Nephron (organoid): ENCODE data around the gene DIS3L2.

ENCODE experiments used
- H3K27ac Mint-ChIP-seq, 3 experiments: 2 replicates each; pipeline ENCODE4 v1.8.0; 2020; ENCODE audit warnings: mixed read lengths in 3 of 3, mild to moderate bottlenecking in 2 of 3, moderate library complexity in 1 of 3
- H3K27me3 Mint-ChIP-seq: 2 replicates; pipeline ENCODE4 v1.8.0; 2021; ENCODE audit warnings: low read depth, mild to moderate bottlenecking, moderate library complexity, mixed read lengths
- H3K36me3 Mint-ChIP-seq: 2 replicates; pipeline ENCODE4 v1.8.0; 2020; ENCODE audit warnings: low read depth, mixed read lengths
- H3K4me1 Mint-ChIP-seq: 2 replicates; pipeline ENCODE4 v1.8.0; 2020; ENCODE audit warnings: mixed read lengths
- H3K4me3 Mint-ChIP-seq, 3 experiments: 2 replicates each; pipeline ENCODE4 v1.8.0; 2020; ENCODE audit warnings: mild to moderate bottlenecking in 3 of 3, mixed read lengths in 3 of 3, moderate library complexity in 2 of 3
- H3K9me3 Mint-ChIP-seq: 2 replicates; pipeline ENCODE4 v1.8.0; 2020; ENCODE audit warnings: mixed read lengths
- TF ChIP-seq, protein P1 (sequence below), 3 experiments: fragments of 200-600 bp; sonication (generic); IDR thresholded peaks; one replicate each; pipeline ENCODE4 v1.5.0; 2021; ENCODE audit warnings: antibody characterized with exemption in 3 of 3; ENCODE audit not compliant: unreplicated experiment in 3 of 3

DIS3L2 gene

DNA sequence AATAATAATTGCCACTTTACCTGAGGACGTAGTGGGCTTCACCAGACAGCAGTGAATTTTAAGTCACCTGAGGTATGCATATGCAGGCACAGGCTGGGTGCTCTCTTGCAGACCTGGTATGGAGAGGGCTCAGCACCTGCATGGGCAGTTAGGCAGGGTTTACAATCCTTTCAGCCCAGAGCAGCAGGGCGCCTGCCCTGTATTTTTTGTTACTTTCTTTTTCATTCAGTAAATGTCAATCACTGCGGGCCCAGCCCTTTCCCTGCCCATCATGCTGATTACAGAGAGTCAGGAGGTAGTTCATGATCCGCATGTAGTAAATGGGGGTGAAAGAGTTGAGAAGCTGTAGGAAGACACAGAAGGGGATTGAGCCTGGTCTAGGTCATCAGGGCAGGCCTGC lies 270.0 kb downstream of the DIS3L2 start:
- Mint-ChIP-seq H3K36me3 (no peaks in the 10 kb centered on the region), H3K27ac (no peak overlapping the region), H3K27me3 (no peaks in the 10 kb centered on the region), H3K9me3 (no peaks in the 10 kb centered on the region), H3K4me1 (peaks cover 23% of the 10 kb centered on the region), H3K4me3 (no peak overlapping the region)
- TF ChIP-seq, protein P1, sequence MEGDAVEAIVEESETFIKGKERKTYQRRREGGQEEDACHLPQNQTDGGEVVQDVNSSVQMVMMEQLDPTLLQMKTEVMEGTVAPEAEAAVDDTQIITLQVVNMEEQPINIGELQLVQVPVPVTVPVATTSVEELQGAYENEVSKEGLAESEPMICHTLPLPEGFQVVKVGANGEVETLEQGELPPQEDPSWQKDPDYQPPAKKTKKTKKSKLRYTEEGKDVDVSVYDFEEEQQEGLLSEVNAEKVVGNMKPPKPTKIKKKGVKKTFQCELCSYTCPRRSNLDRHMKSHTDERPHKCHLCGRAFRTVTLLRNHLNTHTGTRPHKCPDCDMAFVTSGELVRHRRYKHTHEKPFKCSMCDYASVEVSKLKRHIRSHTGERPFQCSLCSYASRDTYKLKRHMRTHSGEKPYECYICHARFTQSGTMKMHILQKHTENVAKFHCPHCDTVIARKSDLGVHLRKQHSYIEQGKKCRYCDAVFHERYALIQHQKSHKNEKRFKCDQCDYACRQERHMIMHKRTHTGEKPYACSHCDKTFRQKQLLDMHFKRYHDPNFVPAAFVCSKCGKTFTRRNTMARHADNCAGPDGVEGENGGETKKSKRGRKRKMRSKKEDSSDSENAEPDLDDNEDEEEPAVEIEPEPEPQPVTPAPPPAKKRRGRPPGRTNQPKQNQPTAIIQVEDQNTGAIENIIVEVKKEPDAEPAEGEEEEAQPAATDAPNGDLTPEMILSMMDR (IDR thresholded peaks at IDR 0.05; ENCODE audit: unreplicated experiment in 3 of 3), result no peak

DNA sequence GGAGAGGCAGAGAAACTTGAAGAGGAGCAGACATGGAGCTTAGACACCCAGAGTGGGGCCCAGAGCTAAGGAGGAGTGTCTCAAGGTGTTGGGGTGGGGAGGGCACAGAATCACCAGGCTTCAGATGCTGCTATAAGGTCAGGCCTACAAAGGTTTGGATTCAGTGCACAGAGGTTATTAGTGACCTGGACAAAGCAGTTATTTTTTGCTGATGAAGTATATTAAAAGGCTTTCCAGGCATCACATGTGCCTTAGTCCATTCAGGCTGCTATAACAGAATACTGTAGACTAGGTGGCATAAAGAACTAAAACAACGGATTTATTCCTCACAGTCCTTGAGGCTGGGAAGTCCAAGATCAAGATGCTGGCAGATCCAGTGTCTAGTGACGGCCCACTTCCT lies 271.4 kb downstream of the DIS3L2 start:
- no peaks in the 10 kb centered on the region for H3K36me3 Mint-ChIP-seq

DNA sequence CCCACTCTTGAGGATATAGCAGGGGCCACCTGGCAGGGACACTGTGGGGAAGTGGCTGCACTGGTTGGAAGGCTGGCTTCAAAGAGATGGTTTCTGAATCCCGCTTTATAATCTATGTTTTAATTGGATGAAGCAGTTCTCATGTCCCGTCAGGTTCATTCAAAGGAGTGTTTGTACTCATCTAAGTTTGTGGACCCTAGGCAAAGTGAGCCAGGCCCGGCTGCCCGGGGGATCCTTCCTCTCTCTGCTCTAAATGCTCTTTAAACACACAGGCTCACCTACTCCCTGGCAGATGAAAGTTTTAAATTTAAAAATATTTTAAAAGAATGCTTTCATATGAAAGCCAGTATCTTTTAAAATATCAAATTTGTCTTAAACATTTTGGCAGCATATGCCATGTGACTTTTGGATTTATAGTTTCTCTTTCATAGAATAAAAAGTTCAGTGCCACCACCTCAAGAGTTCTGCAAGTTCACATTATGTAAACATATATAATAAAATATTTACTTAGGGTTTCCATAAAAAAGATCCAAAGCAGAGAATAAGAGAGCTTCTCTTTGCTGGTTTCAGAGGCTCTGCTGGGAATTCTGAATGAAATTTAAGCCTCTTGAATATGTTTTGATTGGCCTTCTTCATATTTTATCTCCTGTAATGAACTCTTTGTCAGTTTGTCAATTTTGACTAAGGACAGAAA lies 273.6 kb downstream of the DIS3L2 start:
- no peaks in the 10 kb centered on the region for H3K27me3 Mint-ChIP-seq
- TF ChIP-seq, protein P1 (IDR thresholded peaks at IDR 0.05; ENCODE audit: unreplicated experiment in 3 of 3), result no peak
- peaks cover 14% of the 10 kb centered on the region for H3K36me3 Mint-ChIP-seq
- no peak overlapping the region for H3K4me3 Mint-ChIP-seq
- peaks cover 11% of the 10 kb centered on the region for H3K4me1 Mint-ChIP-seq
- H3K27ac Mint-ChIP-seq, result no peak overlapping the region
- no peaks in the 10 kb centered on the region for H3K9me3 Mint-ChIP-seq

More for the DNA sequence above, 271.4 kb downstream of the DIS3L2 start:
- Mint-ChIP-seq H3K27me3 (no peaks in the 10 kb centered on the region), H3K4me1 (peaks cover 23% of the 10 kb centered on the region), H3K9me3 (no peaks in the 10 kb centered on the region), H3K4me3 (no peak overlapping the region), H3K27ac (no peak overlapping the region)
- TF ChIP-seq, protein P1 (IDR thresholded peaks at IDR 0.05; ENCODE audit: unreplicated experiment in 3 of 3), result no peak

DNA sequence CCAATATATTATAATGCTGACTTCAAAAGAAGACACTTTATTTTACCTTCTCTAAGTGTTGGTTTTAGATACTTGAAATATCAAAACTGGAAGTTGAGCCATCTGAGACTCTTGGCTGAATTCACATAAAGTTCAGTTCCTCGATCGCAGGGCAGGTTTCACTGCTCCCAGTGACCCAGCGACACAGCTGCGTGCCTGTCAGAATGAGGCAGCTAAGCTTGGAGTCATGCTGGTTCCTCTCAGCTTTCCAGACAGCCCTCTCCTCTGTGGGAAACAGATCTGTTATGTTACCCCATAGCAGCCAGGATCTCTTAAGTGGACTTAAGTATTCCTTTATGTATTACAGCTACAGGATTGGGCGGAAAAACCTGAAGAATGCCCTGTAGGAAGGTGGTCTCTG lies 274.2 kb downstream of the DIS3L2 start:
- TF ChIP-seq, protein P1 (IDR thresholded peaks at IDR 0.05; ENCODE audit: unreplicated experiment in 3 of 3), result no peak
- no peaks in the 10 kb centered on the region for H3K9me3 Mint-ChIP-seq
- no peaks in the 10 kb centered on the region for H3K27me3 Mint-ChIP-seq
- peaks cover 12% of the 10 kb centered on the region for H3K4me1 Mint-ChIP-seq
- no peak overlapping the region for H3K4me3 Mint-ChIP-seq
- peak overlapping the region in 2 of 3 experiments; percentile 36 to 53 for H3K27ac Mint-ChIP-seq
- peaks cover 14% of the 10 kb centered on the region for H3K36me3 Mint-ChIP-seq

DNA sequence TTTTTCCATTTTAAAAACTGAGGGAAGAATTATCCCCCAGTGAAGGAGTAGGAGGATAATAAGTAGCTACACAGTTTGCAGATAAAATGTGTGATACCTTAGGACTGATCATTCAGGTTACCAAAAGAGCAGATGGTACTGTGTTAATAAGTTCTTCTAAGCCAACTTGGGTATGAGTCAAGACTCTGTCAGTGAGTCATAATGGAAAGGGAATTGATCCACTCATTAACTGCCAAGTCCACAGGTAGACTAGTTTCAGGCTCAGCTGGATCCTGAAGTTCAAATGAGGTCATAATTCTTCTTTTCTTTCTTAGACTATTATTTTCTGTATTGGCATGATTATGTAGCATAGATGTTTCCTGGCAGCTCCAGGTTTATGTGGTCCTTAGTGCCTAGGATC lies 274.7 kb downstream of the DIS3L2 start:
- Mint-ChIP-seq H3K27me3 (no peaks in the 10 kb centered on the region), H3K27ac (peak overlapping the region in 2 of 3 experiments; percentile 36 to 53), H3K36me3 (peaks cover 14% of the 10 kb centered on the region), H3K4me1 (peaks cover 17% of the 10 kb centered on the region), H3K4me3 (no peak overlapping the region), H3K9me3 (no peaks in the 10 kb centered on the region)
- TF ChIP-seq, protein P1 (IDR thresholded peaks at IDR 0.05; ENCODE audit: unreplicated experiment in 3 of 3), result no peak

DNA sequence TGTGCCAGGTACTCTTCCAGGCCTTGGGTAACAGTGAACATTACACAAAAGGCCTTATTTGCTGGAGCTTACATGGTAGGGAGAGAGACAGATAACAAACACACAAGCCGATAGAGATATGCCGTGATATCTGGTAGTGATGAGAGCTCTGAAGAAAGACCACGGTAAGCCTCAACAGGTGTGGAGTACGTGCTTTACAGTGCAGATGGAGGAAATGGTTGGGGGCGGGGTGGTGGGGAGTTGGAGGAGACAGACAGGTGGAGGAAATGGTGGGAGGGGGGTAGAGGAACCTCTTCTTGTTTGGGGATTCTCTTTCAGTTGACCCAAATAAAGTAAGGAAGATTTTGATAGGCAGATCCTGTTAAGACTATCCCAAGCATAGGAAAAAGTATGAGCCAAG lies 276.0 kb downstream of the DIS3L2 start:
- Mint-ChIP-seq H3K27me3 (no peaks in the 10 kb centered on the region), H3K36me3 (peaks cover 14% of the 10 kb centered on the region), H3K4me1 (peaks cover 18% of the 10 kb centered on the region), H3K27ac (no peak overlapping the region), H3K9me3 (no peaks in the 10 kb centered on the region), H3K4me3 (no peak overlapping the region)
- TF ChIP-seq, protein P1 (IDR thresholded peaks at IDR 0.05; ENCODE audit: unreplicated experiment in 3 of 3), result no peak
